H9 (cell line): Measurements from ENCODE around the gene MYBPHL. TPM values are rescaled to one million over a fixed set of nuclear protein-coding genes. Genes with fewer than 3 reads are reported as not detected.

ENCODE experiments used
- DNase-seq: peaks from one replicate; pipeline ENCODE4 v3.0.0-alpha.2; 2017
- H2AFZ ChIP-seq: one replicate; pipeline ENCODE4 v1.6.1; 2013; ENCODE audit warnings: mild to moderate bottlenecking, low read length, control low read depth, moderate library complexity
- H2AK5ac ChIP-seq: 2 replicates; pipeline ENCODE4 v1.6.1; 2013; ENCODE audit warnings: low read length, control low read depth, mixed read lengths; ENCODE audit not compliant: insufficient read length
- H2BK120ac ChIP-seq: one replicate; pipeline ENCODE4 v1.6.1; 2013; ENCODE audit warnings: low read depth, mild to moderate bottlenecking, low read length, control low read depth, inconsistent platforms; ENCODE audit not compliant: poor library complexity, severe bottlenecking
- H2BK12ac ChIP-seq: 2 replicates; pipeline ENCODE4 v1.6.1; 2013; ENCODE audit warnings: low read length, control low read depth, mixed read lengths, low read depth; ENCODE audit not compliant: insufficient read length
- H2BK15ac ChIP-seq: 2 replicates; pipeline ENCODE4 v1.6.1; 2013; ENCODE audit warnings: low read depth, low read length, control low read depth
- H2BK20ac ChIP-seq: one replicate; pipeline ENCODE4 v1.6.1; 2013; ENCODE audit warnings: low read depth, mild to moderate bottlenecking, low read length, control low read depth, inconsistent platforms; ENCODE audit not compliant: poor library complexity, severe bottlenecking
- H2BK5ac ChIP-seq: 2 replicates; pipeline ENCODE4 v1.6.1; 2013; ENCODE audit warnings: low read length, control low read depth, mixed read lengths; ENCODE audit not compliant: insufficient read length
- H3K14ac ChIP-seq: 2 replicates; pipeline ENCODE4 v1.6.1; 2013; ENCODE audit warnings: low read length, control low read depth; ENCODE audit not compliant: insufficient read depth
- H3K18ac ChIP-seq: 2 replicates; pipeline ENCODE4 v1.6.1; 2013; ENCODE audit warnings: low read depth, mild to moderate bottlenecking, mixed read lengths, low read length, control low read depth; ENCODE audit not compliant: insufficient read length
- H3K23ac ChIP-seq: 2 replicates; pipeline ENCODE4 v1.6.1; 2013; ENCODE audit warnings: low read length, control low read depth, mixed read lengths, low read depth; ENCODE audit not compliant: insufficient read length
- H3K23me2 ChIP-seq: 2 replicates; pipeline ENCODE4 v1.6.1; 2013; ENCODE audit warnings: low read depth, mild to moderate bottlenecking, mixed read lengths, low read length, control low read depth; ENCODE audit not compliant: insufficient read length, poor library complexity, severe bottlenecking
- H3K27ac ChIP-seq: 2 replicates; pipeline ENCODE4 v1.5.1; 2013; ENCODE audit warnings: low read length, control low read depth, mixed read lengths, low read depth; ENCODE audit not compliant: insufficient read length
- H3K27me3 ChIP-seq: 2 replicates; pipeline ENCODE4 v1.6.1; 2013; ENCODE audit warnings: low read length, control low read depth, inconsistent platforms; ENCODE audit not compliant: insufficient read depth
- H3K4ac ChIP-seq: 2 replicates; pipeline ENCODE4 v1.6.1; 2013; ENCODE audit warnings: low read depth, mild to moderate bottlenecking, control low read depth, inconsistent platforms, low read length, moderate library complexity
- H3K4me1 ChIP-seq: 2 replicates; pipeline ENCODE4 v1.6.1; 2013; ENCODE audit warnings: low read length, control low read depth, inconsistent platforms; ENCODE audit not compliant: insufficient read depth
- H3K4me2 ChIP-seq: 2 replicates; pipeline ENCODE4 v1.6.1; 2013; ENCODE audit warnings: low read length, control low read depth, mixed read lengths; ENCODE audit not compliant: insufficient read length, insufficient read depth
- H3K56ac ChIP-seq: 2 replicates; pipeline ENCODE4 v1.6.1; 2013; ENCODE audit warnings: low read depth, mild to moderate bottlenecking, mixed read lengths, low read length, control low read depth; ENCODE audit not compliant: insufficient read length
- H3K79me1 ChIP-seq: 2 replicates; pipeline ENCODE4 v1.6.1; 2013; ENCODE audit warnings: low read depth, mild to moderate bottlenecking, moderate library complexity, low read length, control low read depth, inconsistent platforms; ENCODE audit not compliant: insufficient read depth, poor library complexity, severe bottlenecking
- H3K79me2 ChIP-seq: 2 replicates; pipeline ENCODE4 v1.6.1; 2013; ENCODE audit warnings: low read length, control low read depth, inconsistent platforms; ENCODE audit not compliant: insufficient read depth
- H3K9ac ChIP-seq: 2 replicates; pipeline ENCODE4 v1.6.1; 2013; ENCODE audit warnings: low read length, control low read depth, mixed read lengths; ENCODE audit not compliant: insufficient read length; ENCODE audit errors: extremely low read depth
- H3K9me3 ChIP-seq: one replicate; pipeline ENCODE4 v1.6.1; 2013; ENCODE audit warnings: low read depth, low read length, inconsistent platforms; ENCODE audit not compliant: control insufficient read depth
- H3T11ph ChIP-seq: one replicate; pipeline ENCODE4 v1.6.1; 2013; ENCODE audit warnings: mild to moderate bottlenecking, low read length, control low read depth, inconsistent platforms
- H4K20me1 ChIP-seq: one replicate; pipeline ENCODE4 v1.6.1; 2013; ENCODE audit not compliant: control insufficient read depth, insufficient read length, insufficient read depth
- H4K5ac ChIP-seq: 2 replicates; pipeline ENCODE4 v1.6.1; 2013; ENCODE audit warnings: low read depth, mild to moderate bottlenecking, mixed read lengths, low read length, control low read depth; ENCODE audit not compliant: insufficient read length
- H4K8ac ChIP-seq: replicated peaks from 2 replicates; pipeline ENCODE4 v1.6.1; 2013; ENCODE audit warnings: low read length, control low read depth, mixed read lengths, low read depth; ENCODE audit not compliant: insufficient read length
- H4K91ac ChIP-seq: 2 replicates; pipeline ENCODE4 v1.6.1; 2013; ENCODE audit warnings: low read depth, mild to moderate bottlenecking, moderate library complexity, mixed read lengths, low read length, control low read depth; ENCODE audit not compliant: insufficient read length
- H3K27ac Mint-ChIP-seq, 3 experiments: 2 replicates in 2 of 3; 3 replicates in 1 of 3; pipeline ENCODE4 v1.8.0; 2020 to 2021; ENCODE audit warnings: mixed read lengths in 3 of 3, mild to moderate bottlenecking in 1 of 3, moderate library complexity in 1 of 3
- H3K27me3 Mint-ChIP-seq: 2 replicates; pipeline ENCODE4 v1.8.0; 2021; ENCODE audit warnings: low read depth, mild to moderate bottlenecking, moderate library complexity, mixed read lengths
- H3K36me3 Mint-ChIP-seq, 3 experiments: 2 replicates in 2 of 3; 3 replicates in 1 of 3; pipeline ENCODE4 v1.8.0; 2020 to 2021; ENCODE audit warnings: low read depth in 3 of 3, mixed read lengths in 3 of 3; ENCODE audit not compliant: insufficient read depth in 1 of 3
- H3K4me1 Mint-ChIP-seq, 2 experiments: 2 replicates each; pipeline ENCODE4 v1.8.0; 2020; ENCODE audit warnings: mixed read lengths in 2 of 2
- H3K4me3 Mint-ChIP-seq, 2 experiments: 2 replicates in 1 of 2; 3 replicates in 1 of 2; pipeline ENCODE4 v1.8.0; 2020 to 2021; ENCODE audit warnings: mild to moderate bottlenecking in 2 of 2, mixed read lengths in 2 of 2, moderate library complexity in 1 of 2
- H3K9me3 Mint-ChIP-seq, 2 experiments: 2 replicates in 1 of 2; 3 replicates in 1 of 2; pipeline ENCODE4 v1.8.0; 2020; ENCODE audit warnings: mild to moderate bottlenecking in 2 of 2, mixed read lengths in 2 of 2, moderate library complexity in 1 of 2
- CTCF ChIP-seq: fragments of 200-600 bp; sonication (generic); conservative IDR thresholded peaks from 3 replicates; pipeline ENCODE4 v1.8.0; 2021; ENCODE audit warnings: antibody characterized with exemption, mild to moderate bottlenecking
- WGBS: extraction: QIAGEN DNeasy Blood & Tissue Kit; methylation state at CpG from one replicate; pipeline ENCODE4 v1.1.7; 2013; ENCODE audit warnings: missing lambda C conversion rate, low lambda C conversion rate, mixed read lengths; ENCODE audit not compliant: insufficient read length; ENCODE audit errors: extremely low coverage; 5-methylcytosine and 5-hydroxymethylcytosine counted together
- total RNA-seq: library from RNA; stranded (reverse); gene quantifications from 2 replicates; pipeline ENCODE4 v1.2.1, GENCODE V29; 2021

MYBPHL gene
- total RNA-seq, 1 experiment from 2014 or later, result 0.59 TPM

- Histone ChIP-seq H4K8ac (no peak overlapping the region), H3K27me3 (no peaks in the 10 kb centered on the region), H2AK5ac (no peak overlapping the region), H3K79me2 (no peaks in the 10 kb centered on the region), H3K23me2 (no peaks in the 10 kb centered on the region), H3K14ac (no peak overlapping the region), H2BK20ac (no peak overlapping the region), H3K79me1 (no peaks in the 10 kb centered on the region), H3K18ac (no peak overlapping the region), H4K20me1 (no peaks in the 10 kb centered on the region), H3K4ac (no peak overlapping the region), H3K56ac (no peak overlapping the region), H3K4me1 (no peaks in the 10 kb centered on the region; the same call in 1 of the 2 replicates), H3K27ac (no peak overlapping the region), H2AFZ (no peak overlapping the region), H2BK5ac (no peak overlapping the region), H3K9me3 (no peaks in the 10 kb centered on the region), H4K5ac (no peak overlapping the region), H3K4me2 (no peak overlapping the region), H2BK120ac (no peak overlapping the region), H2BK12ac (no peak overlapping the region), H3K9ac (no peak overlapping the region), H3T11ph (no peak overlapping the region), H2BK15ac (no peak overlapping the region), H4K91ac (no peak overlapping the region), H3K23ac (no peak overlapping the region)
- WGBS, result no CpG with 5 or more reads among the region's 16 CpGs
- DNase-seq, result no peak
- Mint-ChIP-seq H3K4me3 (no peak overlapping the region), H3K36me3 (peaks cover 5 to 32% (median 19%) of the 10 kb centered on the region in 3 experiments; a peak in 5 of 7 replicates), H3K4me1 (peaks cover 22 to 40% of the 10 kb centered on the region in 2 experiments), H3K27ac (no peak overlapping the region; a peak in 1 of 7 replicates), H3K9me3 (no peaks in the 10 kb centered on the region), H3K27me3 (no peaks in the 10 kb centered on the region)
- no peak for TF ChIP-seq CTCF
Measured at GRCh38 chr1:109261006-109261405, 45.8 kb downstream of the MYBPHL start.
